Trophoblast cell (in vitro differentiated cells and primary cell): ENCODE data around the gene OBSCN.
A peak's percentile ranks its signal among the peaks of the same experiment; 100 is the strongest.

Experiments
- DNase-seq, 2 donors: peaks; one replicate each; pipeline ENCODE4 v3.0.0-alpha.2; 2016
- H2AFZ ChIP-seq: 2 replicates; pipeline ENCODE4 v1.6.1; 2013; ENCODE audit warnings: low read length, moderate library complexity, mild to moderate bottlenecking; ENCODE audit not compliant: insufficient read depth, poor library complexity
- H2AK5ac ChIP-seq: 2 replicates; pipeline ENCODE4 v1.6.1; 2013; ENCODE audit warnings: mild to moderate bottlenecking, low read length
- H2BK120ac ChIP-seq: 2 replicates; pipeline ENCODE4 v1.6.1; 2013; ENCODE audit warnings: low read length, mild to moderate bottlenecking, moderate library complexity; ENCODE audit not compliant: insufficient read depth, poor library complexity
- H2BK12ac ChIP-seq: 2 replicates; pipeline ENCODE4 v1.6.1; 2013; ENCODE audit warnings: mild to moderate bottlenecking, low read length, moderate library complexity
- H2BK5ac ChIP-seq: 2 replicates; pipeline ENCODE4 v1.6.1; 2013; ENCODE audit warnings: low read length, low read depth, moderate library complexity, mild to moderate bottlenecking; ENCODE audit not compliant: poor library complexity
- H3K14ac ChIP-seq: 2 replicates; pipeline ENCODE4 v1.6.1; 2013; ENCODE audit warnings: mild to moderate bottlenecking, low read length
- H3K18ac ChIP-seq: 2 replicates; pipeline ENCODE4 v1.6.1; 2013; ENCODE audit warnings: mild to moderate bottlenecking, low read length
- H3K23ac ChIP-seq: 2 replicates; pipeline ENCODE4 v1.6.1; 2013; ENCODE audit warnings: low read length
- H3K27ac ChIP-seq: 2 replicates; pipeline ENCODE4 v1.5.1; 2013; ENCODE audit warnings: low read depth, mild to moderate bottlenecking, inconsistent platforms, low read length, moderate library complexity
- H3K27me3 ChIP-seq: 2 replicates; pipeline ENCODE4 v1.6.1; 2013; ENCODE audit warnings: inconsistent platforms, mild to moderate bottlenecking, low read length, moderate library complexity; ENCODE audit not compliant: insufficient read depth
- H3K36me3 ChIP-seq, 2 experiments: 1 replicate in 1 of 2; 2 replicates in 1 of 2; pipeline ENCODE4 v1.6.1; 2013; ENCODE audit warnings: low read length in 2 of 2, mild to moderate bottlenecking in 2 of 2, moderate library complexity in 1 of 2; ENCODE audit not compliant: insufficient read depth in 2 of 2, control insufficient read depth in 1 of 2
- H3K4ac ChIP-seq: 2 replicates; pipeline ENCODE4 v1.6.1; 2013; ENCODE audit warnings: low read depth, mild to moderate bottlenecking, low read length, moderate library complexity
- H3K4me1 ChIP-seq, 2 experiments: 1 replicate in 1 of 2; 2 replicates in 1 of 2; pipeline ENCODE4 v1.6.1; 2013; ENCODE audit warnings: low read length in 2 of 2, mild to moderate bottlenecking in 2 of 2, moderate library complexity in 1 of 2; ENCODE audit not compliant: insufficient read depth in 2 of 2, control insufficient read depth in 1 of 2
- H3K4me2 ChIP-seq: 2 replicates; pipeline ENCODE4 v1.6.1; 2013; ENCODE audit warnings: inconsistent platforms, mild to moderate bottlenecking, low read length, moderate library complexity
- H3K4me3 ChIP-seq: 2 replicates; pipeline ENCODE4 v1.5.1; 2013; ENCODE audit warnings: mild to moderate bottlenecking, low read depth, low read length, inconsistent platforms
- H3K79me1 ChIP-seq: one replicate; pipeline ENCODE4 v1.6.1; 2013; ENCODE audit warnings: low read length
- H3K79me2 ChIP-seq: 2 replicates; pipeline ENCODE4 v1.6.1; 2013; ENCODE audit warnings: low read length, mild to moderate bottlenecking; ENCODE audit not compliant: control insufficient read depth, insufficient read depth, poor library complexity
- H3K9ac ChIP-seq: 2 replicates; pipeline ENCODE4 v1.6.1; 2013; ENCODE audit warnings: mild to moderate bottlenecking, low read length
- H3K9me3 ChIP-seq: 2 replicates; pipeline ENCODE4 v1.6.1; 2013; ENCODE audit warnings: low read depth, mild to moderate bottlenecking, control low read depth, inconsistent platforms, low read length; ENCODE audit not compliant: insufficient read depth
- H4K12ac ChIP-seq: 2 replicates; pipeline ENCODE4 v1.6.1; 2013; ENCODE audit warnings: low read depth, mild to moderate bottlenecking, low read length, moderate library complexity
- H4K8ac ChIP-seq: 2 replicates; pipeline ENCODE4 v1.6.1; 2013; ENCODE audit warnings: low read depth, mild to moderate bottlenecking, low read length, moderate library complexity
- H4K91ac ChIP-seq: one replicate; pipeline ENCODE4 v1.6.1; 2013; ENCODE audit warnings: low read depth, mild to moderate bottlenecking, low read length, moderate library complexity
- WGBS: extraction: QIAGEN DNeasy Blood & Tissue Kit; methylation state at CpG from one replicate; pipeline ENCODE4 v1.1.7; 2013; ENCODE audit warnings: missing lambda C conversion rate; ENCODE audit not compliant: insufficient read length, insufficient coverage; ENCODE audit errors: extremely low coverage; 5-methylcytosine and 5-hydroxymethylcytosine counted together

OBSCN gene

GRCh38 chr1:228398741-228399461, 191.1 kb downstream of the OBSCN start:
- no CpG with 5 or more reads among the region's 12 CpGs for WGBS
- no peak overlapping the region for H2AK5ac ChIP-seq
- no peak overlapping the region for H4K91ac ChIP-seq
- H3K9ac ChIP-seq = no peak overlapping the region
- no peak overlapping the region for H2BK120ac ChIP-seq
- no peak overlapping the region for H3K4ac ChIP-seq
- peaks cover 4% of the 10 kb centered on the region for H3K79me2 ChIP-seq
- no peaks in the 10 kb centered on the region for H3K4me1 ChIP-seq
- no peaks in the 10 kb centered on the region for H3K27me3 ChIP-seq
- H3K14ac ChIP-seq = no peak overlapping the region
- no peak overlapping the region for H4K8ac ChIP-seq
- H4K12ac ChIP-seq = no peak overlapping the region
- no peak overlapping the region for H3K27ac ChIP-seq
- H3K23ac ChIP-seq = no peak overlapping the region
- H3K4me3 ChIP-seq = no peak overlapping the region
- peaks cover 90 to 92% of the 10 kb centered on the region in 2 experiments for H3K36me3 ChIP-seq
- H2BK5ac ChIP-seq = no peak overlapping the region
- no peak overlapping the region for H3K4me2 ChIP-seq
- no peak overlapping the region for H2BK12ac ChIP-seq
- no peak for DNase-seq
- no peak overlapping the region for H3K18ac ChIP-seq
- no peaks in the 10 kb centered on the region for H3K79me1 ChIP-seq
- H2AFZ ChIP-seq = no peak overlapping the region
- H3K9me3 ChIP-seq = peaks cover 3% of the 10 kb centered on the region

GRCh38 chr1:228399531-228400236, 191.8 kb downstream of the OBSCN start:
- Histone ChIP-seq H3K4me3 (no peak overlapping the region), H3K79me2 (peaks cover 4% of the 10 kb centered on the region), H3K4me2 (no peak overlapping the region), H3K18ac (no peak overlapping the region), H3K9me3 (peaks cover 3% of the 10 kb centered on the region), H3K23ac (no peak overlapping the region), H4K12ac (no peak overlapping the region), H3K14ac (no peak overlapping the region), H3K36me3 (peaks cover 83 to 85% of the 10 kb centered on the region in 2 experiments), H2BK12ac (no peak overlapping the region), H3K4ac (no peak overlapping the region), H4K91ac (no peak overlapping the region), H3K27me3 (no peaks in the 10 kb centered on the region), H3K27ac (no peak overlapping the region), H3K9ac (no peak overlapping the region), H3K79me1 (no peaks in the 10 kb centered on the region), H4K8ac (no peak overlapping the region), H2BK5ac (no peak overlapping the region), H2AFZ (no peak overlapping the region), H2AK5ac (no peak overlapping the region), H2BK120ac (no peak overlapping the region), H3K4me1 (peaks cover 0 to 4% of the 10 kb centered on the region in 2 experiments)
- WGBS = no CpG with 5 or more reads among the region's 14 CpGs
- DNase-seq = no peak

DNA sequence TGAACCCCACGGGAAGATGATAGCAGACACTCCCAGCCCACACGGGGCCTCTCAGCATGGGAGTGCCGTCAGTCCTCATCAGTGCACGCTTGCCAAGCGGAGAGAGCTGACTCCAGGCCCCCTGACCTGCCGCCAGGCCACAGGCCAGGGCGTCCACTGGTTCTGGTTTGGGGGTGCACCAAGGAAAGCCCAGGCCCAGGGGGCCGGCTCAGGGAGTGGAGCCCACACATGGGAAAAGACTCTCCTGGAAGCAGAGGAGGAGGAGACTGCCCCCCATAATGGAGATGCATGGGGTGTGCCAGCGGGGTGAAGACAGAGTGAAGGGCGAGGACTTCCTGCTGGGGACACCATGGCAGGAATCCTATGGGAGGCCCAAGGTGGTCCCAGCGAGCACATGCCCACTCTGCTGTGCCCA, 192.4 kb downstream of the OBSCN start:
- Histone ChIP-seq H3K4ac (no peak overlapping the region), H3K79me2 (peaks cover 6% of the 10 kb centered on the region)
- WGBS = no CpG with 5 or more reads among the region's 11 CpGs

GRCh38 chr1:228400692-228401454, 193.0 kb downstream of the OBSCN start:
- Histone ChIP-seq H3K27me3 (no peaks in the 10 kb centered on the region), H4K12ac (no peak overlapping the region), H2BK5ac (no peak overlapping the region), H3K9me3 (peaks cover 3% of the 10 kb centered on the region), H3K4me3 (no peak overlapping the region), H3K4me1 (peaks cover 7% of the 10 kb centered on the region in 2 experiments), H3K18ac (peak overlapping the region; percentile 26), H3K9ac (no peak overlapping the region), H3K4me2 (no peak overlapping the region), H3K14ac (no peak overlapping the region), H4K8ac (no peak overlapping the region), H2AFZ (no peak overlapping the region), H2AK5ac (no peak overlapping the region), H3K27ac (no peak overlapping the region), H3K79me1 (peaks cover 3% of the 10 kb centered on the region), H4K91ac (no peak overlapping the region), H3K36me3 (peaks cover 71 to 73% of the 10 kb centered on the region in 2 experiments), H3K79me2 (peaks cover 12% of the 10 kb centered on the region), H3K4ac (no peak overlapping the region), H3K23ac (no peak overlapping the region), H2BK120ac (no peak overlapping the region), H2BK12ac (no peak overlapping the region)
- WGBS = no CpG with 5 or more reads among the region's 19 CpGs
- no peak for DNase-seq

More for the DNA sequence above, 192.4 kb downstream of the OBSCN start:
- no peak for DNase-seq
- Histone ChIP-seq H2BK5ac (no peak overlapping the region), H4K91ac (no peak overlapping the region), H4K12ac (no peak overlapping the region), H3K36me3 (peaks cover 77 to 79% of the 10 kb centered on the region in 2 experiments), H2BK120ac (no peak overlapping the region), H3K4me1 (peaks cover 4 to 6% of the 10 kb centered on the region in 2 experiments), H2AK5ac (no peak overlapping the region), H3K27ac (no peak overlapping the region), H3K18ac (no peak overlapping the region), H3K79me1 (no peaks in the 10 kb centered on the region), H3K27me3 (no peaks in the 10 kb centered on the region), H4K8ac (no peak overlapping the region), H3K23ac (no peak overlapping the region), H3K9ac (no peak overlapping the region), H3K4me3 (no peak overlapping the region), H3K14ac (no peak overlapping the region), H2AFZ (no peak overlapping the region), H3K4me2 (no peak overlapping the region), H2BK12ac (no peak overlapping the region), H3K9me3 (peaks cover 3% of the 10 kb centered on the region)
